IgD-negative memory B cell (primary cell): Measurements from ENCODE around the gene ZBED3. TPM values are rescaled to one million over a fixed set of nuclear protein-coding genes. Genes with fewer than 3 reads are reported as not detected.
A peak's percentile ranks its signal among the peaks of the same experiment; 100 is the strongest.
"Not testable (repeated sequence)": the region's sequence is repeated elsewhere in the genome, so short reads cannot be mapped to it uniquely, and the experiment has no call there.

ENCODE experiments used
- H3K27ac Mint-ChIP-seq, 3 donors: one replicate each; pipeline ENCODE4 v1.8.0; 2020 to 2022; ENCODE audit warnings: mild to moderate bottlenecking in 3 of 3, mixed read lengths in 3 of 3, moderate library complexity in 1 of 3
- H3K27me3 Mint-ChIP-seq: one replicate; pipeline ENCODE4 v1.8.0; 2021; ENCODE audit warnings: mixed read lengths
- H3K36me3 Mint-ChIP-seq: one replicate; pipeline ENCODE4 v1.8.0; 2020; ENCODE audit warnings: mild to moderate bottlenecking, mixed read lengths
- H3K4me1 Mint-ChIP-seq, 3 donors: one replicate each; pipeline ENCODE4 v1.8.0; 2020 to 2022; ENCODE audit warnings: mixed read lengths in 3 of 3, mild to moderate bottlenecking in 1 of 3
- H3K4me3 Mint-ChIP-seq, 4 donors: one replicate each; pipeline ENCODE4 v1.8.0; 2020 to 2022; ENCODE audit warnings: mild to moderate bottlenecking in 4 of 4, mixed read lengths in 4 of 4, moderate library complexity in 3 of 4
- H3K9me3 Mint-ChIP-seq, 3 donors: one replicate each; pipeline ENCODE4 v1.8.0; 2020 to 2021; ENCODE audit warnings: mixed read lengths in 3 of 3, mild to moderate bottlenecking in 1 of 3
- polyA plus RNA-seq: library from polyadenylated mRNA; unstranded; fragments of 300-500 nt; fragmentation: Illumina TruSeq; gene quantifications from one replicate; pipeline ENCODE4 v1.2.3, GENCODE V29; 2021

Gene ZBED3
- polyA plus RNA-seq, 1 donor from 2014 or later, result 0.29 TPM

- H3K4me1 Mint-ChIP-seq, result peaks cover 6 to 19% (median 12%) of the 10 kb centered on the region in 3 donors
- H3K27me3 Mint-ChIP-seq, result peaks cover 4% of the 10 kb centered on the region
- H3K36me3 Mint-ChIP-seq, result no peaks in the 10 kb centered on the region
- peak overlapping the region; percentile 93 to 99 (median 96) for H3K4me3 Mint-ChIP-seq
- H3K27ac Mint-ChIP-seq, result peak overlapping the region; percentile 13 to 55 (median 31)
- no peaks in the 10 kb centered on the region for H3K9me3 Mint-ChIP-seq
Observed at GRCh38 chr5:77087484-77088261, 588 bp upstream of the ZBED3 start.

DNA sequence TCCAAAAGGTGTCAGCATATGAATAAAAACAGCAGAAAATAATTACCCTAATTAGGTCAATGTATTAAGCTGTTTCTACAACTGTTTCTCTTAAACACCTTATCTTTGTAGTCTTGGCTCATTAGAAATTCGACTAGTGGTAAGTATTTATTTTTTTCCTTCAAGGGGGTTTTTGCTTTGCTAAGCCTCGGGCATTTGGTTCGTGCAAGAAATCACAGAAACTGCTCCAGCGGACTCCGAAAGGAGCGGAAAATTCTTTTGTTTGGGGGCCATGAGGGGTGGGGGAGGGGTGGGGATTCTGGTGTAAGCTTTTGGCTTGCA lies 757 bp downstream of the ZBED3 start:
- H3K27me3 Mint-ChIP-seq, result peaks cover 4% of the 10 kb centered on the region
- peak overlapping the region; percentile 55 to 74 (median 59) for H3K27ac Mint-ChIP-seq
- H3K9me3 Mint-ChIP-seq, result no peaks in the 10 kb centered on the region
- H3K4me3 Mint-ChIP-seq, result peak overlapping the region; percentile 93 to 99 (median 96)
- H3K4me1 Mint-ChIP-seq, result peaks cover 6 to 19% (median 12%) of the 10 kb centered on the region in 3 donors
- peaks cover 1% of the 10 kb centered on the region for H3K36me3 Mint-ChIP-seq

- Mint-ChIP-seq H3K9me3 (no peaks in the 10 kb centered on the region), H3K27ac (no peak overlapping the region)
Observed at GRCh38 chr5:77083088-77083487, 4.0 kb downstream of the ZBED3 start.

DNA sequence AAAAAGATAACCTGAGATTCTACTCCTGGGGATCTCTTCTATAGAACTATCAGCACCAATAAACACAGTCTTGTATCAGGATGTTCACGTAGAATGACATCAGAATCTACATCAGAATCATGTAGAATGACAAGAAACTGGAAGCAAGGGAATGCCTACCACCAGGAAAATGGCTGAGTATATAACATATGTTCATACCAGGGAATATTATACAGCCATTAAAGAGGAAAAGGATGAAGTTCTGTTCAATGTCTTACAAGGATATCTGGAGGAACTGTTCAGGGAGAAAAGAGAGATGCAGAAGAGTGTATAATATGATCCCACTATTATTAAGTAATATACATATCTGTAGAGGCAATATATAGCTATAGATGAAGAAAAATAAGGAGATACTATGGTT lies 4.8 kb downstream of the ZBED3 start:
- Mint-ChIP-seq H3K4me1 (peaks cover 4 to 15% (median 10%) of the 10 kb centered on the region in 3 donors), H3K9me3 (no peaks in the 10 kb centered on the region), H3K4me3 (no peak overlapping the region), H3K27ac (no peak overlapping the region), H3K27me3 (peaks cover under 1% of the 10 kb centered on the region), H3K36me3 (peaks cover 3% of the 10 kb centered on the region)

More at GRCh38 chr5:77083088-77083487, 4.0 kb downstream of the ZBED3 start:
- peaks cover 6 to 19% (median 12%) of the 10 kb centered on the region in 3 donors for H3K4me1 Mint-ChIP-seq
- peak overlapping the region in 1 of 4 donors; percentile 65 for H3K4me3 Mint-ChIP-seq
- H3K27me3 Mint-ChIP-seq, result peaks cover 4% of the 10 kb centered on the region
- peaks cover 3% of the 10 kb centered on the region for H3K36me3 Mint-ChIP-seq

DNA sequence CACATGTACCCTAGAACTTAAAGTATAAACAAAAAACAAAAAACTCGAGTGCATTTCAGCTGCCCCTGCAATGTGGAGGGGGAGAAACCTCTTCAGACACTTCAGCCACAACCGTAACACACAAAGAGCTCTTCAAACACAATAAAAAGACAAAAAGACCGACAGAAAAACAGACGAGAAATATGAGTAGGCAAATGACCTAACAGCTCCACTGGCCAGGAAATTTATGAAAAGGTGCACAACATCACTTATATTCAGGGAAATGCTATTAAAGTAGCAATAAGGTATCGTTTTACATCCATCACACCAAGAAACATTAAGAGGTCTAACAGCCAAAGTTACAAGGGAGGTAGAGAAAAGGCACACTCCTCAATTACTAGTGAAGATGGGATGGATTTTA lies 6.2 kb downstream of the ZBED3 start:
- no peak overlapping the region for H3K27ac Mint-ChIP-seq
- no peak overlapping the region for H3K4me3 Mint-ChIP-seq
- H3K27me3 Mint-ChIP-seq, result no peaks in the 10 kb centered on the region
- H3K36me3 Mint-ChIP-seq, result peaks cover 3% of the 10 kb centered on the region
- peaks cover 4 to 7% (median 6%) of the 10 kb centered on the region in 3 donors for H3K4me1 Mint-ChIP-seq
- H3K9me3 Mint-ChIP-seq, result no peaks in the 10 kb centered on the region

DNA sequence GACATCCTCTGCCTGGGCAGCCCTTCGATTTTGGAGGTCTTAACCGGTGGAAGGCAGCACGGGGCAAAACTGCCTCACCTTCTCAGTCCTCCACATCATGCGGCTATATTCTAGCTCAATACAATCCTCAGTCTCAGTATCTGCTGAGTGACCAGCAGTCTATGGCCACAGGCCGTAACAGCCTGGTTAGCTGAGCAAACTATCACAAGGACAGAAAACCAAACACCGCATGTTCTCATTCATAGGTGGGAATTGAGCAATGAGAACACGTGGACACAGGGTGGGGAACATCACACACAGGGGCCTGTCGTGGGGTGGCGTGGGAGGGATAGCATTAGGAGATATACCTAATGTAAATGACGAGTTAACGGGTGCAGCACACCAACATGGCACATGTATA lies 6.6 kb downstream of the ZBED3 start:
- H3K4me3 Mint-ChIP-seq, H3K4me1 Mint-ChIP-seq, H3K27ac Mint-ChIP-seq, H3K9me3 Mint-ChIP-seq, H3K36me3 Mint-ChIP-seq, H3K27me3 Mint-ChIP-seq: not testable (repeated sequence)

DNA sequence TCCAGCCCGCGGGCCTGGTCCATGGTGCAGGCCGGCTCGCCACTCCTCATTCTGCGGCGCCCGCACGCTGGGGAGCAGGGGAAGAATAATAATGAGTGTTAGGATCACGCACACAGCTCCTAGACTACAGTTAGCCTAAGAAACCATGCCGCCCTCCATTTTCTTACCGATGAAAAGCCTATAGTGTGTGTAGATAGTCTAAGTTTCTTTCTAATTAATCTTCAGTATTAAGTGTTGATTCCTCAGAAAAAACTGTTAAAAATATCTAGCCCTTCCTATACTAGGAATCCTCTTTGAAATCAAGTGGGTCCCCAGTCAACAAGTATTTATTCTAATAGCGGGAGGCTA lies 9.3 kb downstream of the ZBED3 start:
- Mint-ChIP-seq H3K4me3 (peak overlapping the region; percentile 67 to 79 (median 69)), H3K27me3 (no peaks in the 10 kb centered on the region), H3K36me3 (peaks cover 3% of the 10 kb centered on the region), H3K4me1 (peaks cover 0 to 5% (median 5%) of the 10 kb centered on the region in 3 donors), H3K27ac (no peak overlapping the region), H3K9me3 (no peaks in the 10 kb centered on the region)

DNA sequence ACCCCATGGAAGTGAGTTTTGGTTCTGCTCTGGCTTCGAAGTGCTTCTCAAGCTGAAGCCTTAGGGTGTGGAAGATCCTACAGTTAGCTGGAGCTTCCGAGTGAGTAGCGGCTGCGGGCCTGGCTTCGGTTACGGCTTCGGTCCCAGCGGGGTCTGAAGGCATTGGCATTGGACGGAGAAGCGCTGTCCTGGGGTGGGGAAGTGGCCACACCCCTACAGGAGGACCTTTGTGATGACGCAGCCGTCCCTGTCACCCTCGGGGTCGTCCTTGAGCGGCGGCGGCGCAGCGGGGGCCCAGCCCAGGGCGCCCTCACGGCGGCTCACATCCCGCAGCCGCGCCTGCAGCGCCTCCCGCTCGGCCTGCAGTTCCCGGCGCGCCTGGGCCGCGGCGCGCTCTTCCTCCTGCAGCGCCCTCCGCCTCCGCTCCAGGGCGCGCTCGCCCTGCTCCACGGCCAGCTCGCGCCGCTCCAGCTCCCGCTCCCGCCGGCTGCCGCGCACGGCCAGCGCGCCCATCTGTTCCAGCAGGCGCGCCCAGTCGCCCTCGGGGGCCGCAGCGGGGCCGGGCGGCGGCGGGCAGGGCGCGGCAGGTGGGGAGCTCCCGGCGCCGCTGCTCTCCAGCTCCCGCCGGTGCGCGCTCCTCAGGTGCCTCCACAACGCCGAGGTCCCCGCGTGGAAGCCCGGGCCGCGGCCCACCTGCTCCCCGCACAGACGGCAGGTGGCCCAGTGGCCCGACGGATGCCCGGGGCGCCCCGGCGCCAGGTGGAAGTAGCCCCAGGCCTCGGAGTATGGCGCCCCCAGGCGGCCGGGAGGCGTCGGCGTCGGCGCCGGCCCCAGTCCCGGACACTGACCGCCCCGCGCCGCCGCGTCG lies 9.9 kb downstream of the ZBED3 start:
- H3K9me3 Mint-ChIP-seq, result no peaks in the 10 kb centered on the region
- H3K27ac Mint-ChIP-seq, result no peak overlapping the region
- peak overlapping the region in 2 of 4 donors; percentile 69 to 83 for H3K4me3 Mint-ChIP-seq
- H3K27me3 Mint-ChIP-seq, result no peaks in the 10 kb centered on the region
- peaks cover 1% of the 10 kb centered on the region for H3K36me3 Mint-ChIP-seq
- H3K4me1 Mint-ChIP-seq, result peaks cover 0 to 5% (median 5%) of the 10 kb centered on the region in 3 donors

DNA sequence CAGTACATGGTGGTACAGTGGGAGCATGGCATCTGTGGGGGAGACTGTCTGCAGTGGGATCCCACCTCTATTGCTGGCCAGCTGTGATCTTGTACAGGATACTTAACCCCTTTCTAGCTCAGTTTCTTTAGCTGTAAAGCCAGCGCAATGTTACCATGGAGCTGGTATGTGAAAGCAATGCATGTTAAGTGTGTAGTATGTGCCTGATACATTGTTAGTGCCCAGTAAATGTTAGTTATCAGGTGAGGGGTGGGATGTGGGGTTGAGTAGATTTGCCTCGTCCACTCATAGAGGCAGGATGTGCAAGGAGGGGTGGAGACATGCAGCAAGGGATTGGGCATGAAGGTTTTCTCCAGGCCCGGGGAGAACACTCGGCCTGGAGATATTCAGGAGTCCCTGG lies 12.3 kb downstream of the ZBED3 start:
- no peak overlapping the region for H3K27ac Mint-ChIP-seq

GRCh38 chr5:77073667-77074066 lies 13.4 kb downstream of the ZBED3 start:
- Mint-ChIP-seq H3K4me1 (peaks cover 4 to 6% (median 5%) of the 10 kb centered on the region in 3 donors), H3K36me3 (peaks cover 7% of the 10 kb centered on the region), H3K27ac (no peak overlapping the region), H3K9me3 (no peaks in the 10 kb centered on the region), H3K27me3 (no peaks in the 10 kb centered on the region), H3K4me3 (no peak overlapping the region)

More for the DNA sequence above, 12.3 kb downstream of the ZBED3 start:
- H3K4me3 Mint-ChIP-seq, result peak overlapping the region in 1 of 4 donors; percentile 0
- H3K4me1 Mint-ChIP-seq, result peaks cover 4 to 6% (median 5%) of the 10 kb centered on the region in 3 donors
- H3K27me3 Mint-ChIP-seq, result no peaks in the 10 kb centered on the region
- H3K36me3 Mint-ChIP-seq, result peaks cover 4% of the 10 kb centered on the region
- H3K9me3 Mint-ChIP-seq, result no peaks in the 10 kb centered on the region

DNA sequence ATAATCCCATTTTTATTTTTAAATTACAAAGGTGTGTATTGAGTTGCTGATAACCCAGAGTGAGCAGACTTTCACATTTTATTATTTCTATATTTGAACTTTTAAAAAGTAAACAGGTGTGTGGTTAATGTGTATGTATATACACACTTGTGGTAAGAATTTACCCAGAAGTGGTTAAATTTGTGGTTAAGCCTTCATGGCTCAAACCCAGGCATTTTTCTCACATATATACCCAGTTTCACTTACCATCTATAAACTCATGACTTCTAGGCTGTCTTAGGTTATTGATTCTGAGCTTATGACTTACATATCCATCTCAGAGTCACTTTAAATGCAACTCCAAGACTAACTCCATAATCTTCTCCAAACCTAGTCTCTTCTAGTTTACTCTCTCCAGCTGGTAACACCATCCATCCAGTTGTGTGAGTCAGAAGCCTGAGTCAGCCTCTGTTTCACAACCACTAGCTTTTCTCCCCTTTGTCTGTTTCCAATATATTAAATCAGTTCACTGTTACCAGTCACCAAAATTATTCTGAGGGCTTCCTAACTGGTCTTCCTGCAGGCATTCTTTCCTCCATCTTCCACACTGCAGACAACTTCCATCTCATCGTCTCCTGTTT lies 20.2 kb downstream of the ZBED3 start:
- Mint-ChIP-seq H3K4me3 (no peak overlapping the region), H3K4me1 (peaks cover 0 to 9% (median 1%) of the 10 kb centered on the region in 3 donors), H3K27ac (peak overlapping the region in 1 of 3 donors; percentile 47), H3K27me3 (no peaks in the 10 kb centered on the region), H3K9me3 (no peaks in the 10 kb centered on the region), H3K36me3 (peaks cover 9% of the 10 kb centered on the region)

GRCh38 chr5:77066184-77066583 lies 20.9 kb downstream of the ZBED3 start:
- no peaks in the 10 kb centered on the region for H3K27me3 Mint-ChIP-seq
- H3K4me1 Mint-ChIP-seq, result peaks cover 0 to 8% (median 1%) of the 10 kb centered on the region in 3 donors
- no peak overlapping the region for H3K27ac Mint-ChIP-seq
- H3K9me3 Mint-ChIP-seq, result no peaks in the 10 kb centered on the region
- H3K4me3 Mint-ChIP-seq, result no peak overlapping the region
- H3K36me3 Mint-ChIP-seq, result peaks cover 11% of the 10 kb centered on the region

DNA sequence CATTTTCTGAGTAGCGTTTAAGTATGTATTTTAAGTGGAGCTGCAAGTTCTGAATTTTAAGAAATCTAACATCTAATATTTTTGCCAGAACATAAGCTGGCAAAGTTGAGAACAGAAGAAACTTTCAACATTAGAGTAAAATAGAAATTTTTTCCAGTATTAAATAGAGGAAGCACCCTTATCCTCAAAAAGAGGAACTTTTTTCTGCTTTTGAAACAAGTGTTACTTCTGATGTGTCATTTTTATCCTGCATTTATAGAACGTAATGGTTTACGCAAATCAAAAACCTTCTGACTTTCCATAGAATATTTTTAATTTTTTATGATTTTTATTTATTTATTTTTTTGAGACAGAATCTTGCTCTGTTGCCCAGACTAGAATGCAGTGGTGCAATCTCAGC lies 21.8 kb downstream of the ZBED3 start:
- Mint-ChIP-seq H3K9me3 (no peaks in the 10 kb centered on the region), H3K27me3 (no peaks in the 10 kb centered on the region), H3K4me3 (no peak overlapping the region), H3K27ac (no peak overlapping the region), H3K4me1 (peaks cover 0 to 5% (median 0%) of the 10 kb centered on the region in 3 donors), H3K36me3 (peaks cover 11% of the 10 kb centered on the region)

GRCh38 chr5:77064040-77064439 lies 23.0 kb downstream of the ZBED3 start:
- no peaks in the 10 kb centered on the region for H3K9me3 Mint-ChIP-seq
- no peaks in the 10 kb centered on the region for H3K27me3 Mint-ChIP-seq
- H3K4me1 Mint-ChIP-seq, result peaks cover 0 to 5% (median 0%) of the 10 kb centered on the region in 3 donors
- H3K36me3 Mint-ChIP-seq, result peaks cover 4% of the 10 kb centered on the region
- no peak overlapping the region for H3K4me3 Mint-ChIP-seq
- H3K27ac Mint-ChIP-seq, result no peak overlapping the region
